NT2/D1 (cell line): ENCODE data around the gene MCF2L.

Experiments
- YY1 ChIP-seq: IDR thresholded peaks from 2 replicates; pipeline ENCODE4 v1.6.1; 2011; ENCODE audit not compliant: insufficient read length, insufficient read depth
- ZNF274 ChIP-seq: IDR thresholded peaks from 2 replicates; pipeline ENCODE4 v1.6.1; 2011; ENCODE audit warnings: mild to moderate bottlenecking, low read depth, low read length

GRCh38 chr13:113066746-113067145 is 97.7 kb downstream of the MCF2L start:
- TF ChIP-seq ZNF274 (no peak), YY1 (no peak)
